HG03520 (cell line): ENCODE measurements around the gene KRTAP10-6.
"Not testable (repeated sequence)": the region's sequence is repeated elsewhere in the genome, so short reads cannot be mapped to it uniquely, and the experiment has no call there.

Experiments
- ATAC-seq: cut with Tn5 transposase; IDR thresholded peaks from one replicate; pipeline ENCODE4 v1.9.1; 2021; ENCODE audit warnings: mild to moderate bottlenecking, moderate library complexity; ENCODE audit not compliant: unreplicated experiment

The KRTAP10-6 gene, protein sequence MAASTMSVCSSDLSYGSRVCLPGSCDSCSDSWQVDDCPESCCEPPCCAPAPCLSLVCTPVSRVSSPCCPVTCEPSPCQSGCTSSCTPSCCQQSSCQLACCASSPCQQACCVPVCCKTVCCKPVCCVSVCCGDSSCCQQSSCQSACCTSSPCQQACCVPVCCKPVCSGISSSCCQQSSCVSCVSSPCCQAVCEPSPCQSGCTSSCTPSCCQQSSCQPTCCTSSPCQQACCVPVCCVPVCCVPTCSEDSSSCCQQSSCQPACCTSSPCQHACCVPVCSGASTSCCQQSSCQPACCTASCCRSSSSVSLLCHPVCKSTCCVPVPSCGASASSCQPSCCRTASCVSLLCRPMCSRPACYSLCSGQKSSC

DNA sequence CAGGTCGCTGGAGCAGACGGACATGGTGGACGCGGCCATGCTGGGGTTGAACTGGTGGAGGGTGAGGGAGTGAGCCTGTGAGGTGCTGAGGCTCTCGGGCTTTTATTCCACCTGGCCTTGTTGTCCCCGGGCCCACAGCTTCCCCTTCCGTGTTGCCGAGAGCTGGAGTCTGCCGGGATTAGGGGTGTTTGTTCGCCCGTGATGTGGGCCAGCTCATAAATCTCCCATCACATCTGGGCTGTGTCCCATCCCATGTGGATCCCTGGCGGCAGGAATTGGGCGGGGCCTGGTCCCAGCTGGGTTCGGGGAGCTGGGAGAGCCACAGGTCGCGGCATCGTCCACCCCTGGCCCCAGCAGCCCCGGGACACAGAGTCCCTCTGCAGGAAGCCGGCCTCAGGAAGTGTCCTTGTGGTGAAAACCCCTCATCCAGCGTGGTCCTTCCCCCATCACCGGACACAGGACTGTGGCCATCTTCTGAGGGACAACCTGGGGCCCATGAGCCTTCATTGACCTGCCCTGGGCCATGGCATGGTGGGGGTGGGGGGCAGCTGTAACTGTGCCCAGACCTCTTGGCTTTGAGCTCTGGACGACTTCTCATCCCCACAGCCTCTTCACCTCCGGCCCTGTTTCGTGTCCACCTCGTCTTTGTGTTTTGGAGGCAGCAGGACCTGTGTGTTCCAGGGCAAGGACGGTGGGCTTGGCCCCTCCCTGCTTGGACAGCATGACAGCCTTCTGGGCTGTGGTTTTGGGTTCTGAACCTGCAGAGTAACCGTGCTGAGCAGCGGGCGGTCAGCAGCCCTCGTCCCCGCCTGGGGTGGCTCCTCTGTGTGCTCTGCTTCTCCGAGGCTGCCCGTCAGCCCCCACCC is at the start of gene KRTAP10-6:
TSS of gene KRTAP10-6 (minus strand) at position 60 of the 866 bp plus-strand sequence. CDS start at position 39, 21 bp downstream.
- ATAC-seq: no peak

DNA sequence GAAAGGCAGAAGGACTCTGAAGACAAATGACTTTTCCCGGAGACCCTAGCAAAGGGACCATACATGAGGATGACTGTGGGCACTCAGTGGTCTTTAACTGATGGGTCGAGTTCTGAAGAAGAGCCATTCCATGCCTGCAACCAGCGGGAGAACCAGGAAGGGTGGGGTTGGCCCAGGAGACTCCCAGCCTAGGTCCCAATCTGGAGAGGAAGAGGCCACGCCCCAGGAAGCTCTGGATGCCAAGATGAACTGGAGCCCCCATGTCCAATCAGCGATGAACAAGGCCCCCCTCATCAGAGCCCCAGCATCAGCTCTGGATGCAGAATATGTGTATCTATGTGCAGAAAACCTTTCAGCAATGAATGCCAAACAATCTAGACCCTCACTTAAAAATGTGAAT is 48.5 kb upstream of the KRTAP10-6 start:
- ATAC-seq: no peak

DNA sequence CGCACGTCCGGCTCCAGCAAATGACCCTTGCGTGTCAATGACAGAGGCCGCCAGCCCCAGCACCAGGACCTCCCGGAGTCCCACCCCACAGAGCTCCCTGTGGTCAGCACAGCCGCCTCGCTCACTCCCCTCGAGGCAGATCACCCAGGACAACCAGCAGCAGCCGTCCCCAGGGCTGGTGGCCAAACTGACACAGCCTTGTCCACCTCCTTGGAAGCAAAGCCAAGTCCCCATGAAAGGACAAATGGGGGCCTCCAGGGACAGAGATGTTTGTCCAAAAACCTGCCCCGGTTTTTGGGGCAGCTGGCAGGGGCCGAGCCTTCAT is 47.0 kb upstream of the KRTAP10-6 start:
- ATAC-seq: no peak

DNA sequence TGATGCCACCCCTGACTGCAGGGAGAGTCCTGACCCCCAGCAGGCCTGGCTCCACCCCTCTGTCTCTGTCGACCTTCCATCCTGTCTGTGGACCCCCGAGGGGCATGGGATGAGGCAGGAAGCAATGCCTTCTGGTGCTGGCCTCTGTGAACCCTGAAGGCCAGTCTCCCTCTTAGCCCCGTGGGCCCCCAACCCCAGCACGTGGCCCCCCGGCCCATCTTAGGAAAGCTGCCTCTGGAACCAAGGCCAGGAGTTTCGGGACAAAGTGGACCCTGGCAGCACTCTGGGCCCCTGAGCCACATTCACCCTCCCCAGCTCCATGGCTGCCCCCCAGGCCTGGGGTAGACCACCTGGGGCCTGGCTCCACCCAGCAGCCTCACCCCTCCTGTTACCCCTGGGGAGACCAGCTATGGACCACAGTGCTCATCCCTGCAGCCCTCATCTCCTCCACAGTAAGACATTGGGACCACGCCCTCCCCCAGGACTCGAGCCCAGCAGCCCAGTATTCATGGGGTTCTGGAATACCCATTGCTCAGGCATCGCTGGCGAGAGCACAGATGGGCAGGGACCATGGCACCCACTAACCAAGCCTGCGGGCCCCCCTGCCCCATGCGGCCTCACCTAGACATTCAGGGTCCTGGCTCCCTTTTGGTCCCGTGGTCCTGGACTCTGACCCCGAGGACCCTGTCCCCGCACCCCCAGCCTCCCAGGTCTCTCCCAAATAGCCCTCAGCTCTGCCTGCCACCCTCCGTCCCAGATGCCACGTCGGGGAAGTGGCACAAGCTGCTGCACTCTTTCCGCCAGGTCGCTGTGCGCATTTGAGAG is 46.4 kb upstream of the KRTAP10-6 start:
- ATAC-seq: not testable (repeated sequence)

DNA sequence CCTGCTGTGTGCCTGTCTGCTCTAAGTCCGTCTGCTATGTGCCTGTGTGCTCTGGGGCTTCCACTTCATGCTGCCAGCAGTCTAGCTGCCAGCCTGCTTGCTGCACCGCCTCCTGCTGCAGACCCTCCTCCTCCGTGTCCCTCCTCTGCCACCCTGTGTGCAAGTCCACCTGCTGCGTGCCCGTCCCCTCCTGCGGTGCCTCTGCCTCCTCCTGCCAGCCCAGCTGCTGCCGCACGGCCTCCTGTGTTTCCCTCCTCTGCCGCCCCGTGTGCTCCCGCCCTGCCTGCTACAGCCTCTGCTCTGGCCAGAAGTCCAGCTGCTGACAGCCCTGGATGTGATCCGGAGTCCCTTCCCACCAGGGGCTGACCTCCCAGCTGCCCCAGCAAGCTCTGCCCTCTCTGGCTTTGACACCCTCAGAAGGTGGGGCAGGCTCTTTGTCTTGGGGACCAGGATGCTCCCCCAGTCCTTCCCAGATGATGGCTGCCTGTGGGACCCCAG is 45.6 kb upstream of the KRTAP10-6 start:
- ATAC-seq: not testable (repeated sequence)

DNA sequence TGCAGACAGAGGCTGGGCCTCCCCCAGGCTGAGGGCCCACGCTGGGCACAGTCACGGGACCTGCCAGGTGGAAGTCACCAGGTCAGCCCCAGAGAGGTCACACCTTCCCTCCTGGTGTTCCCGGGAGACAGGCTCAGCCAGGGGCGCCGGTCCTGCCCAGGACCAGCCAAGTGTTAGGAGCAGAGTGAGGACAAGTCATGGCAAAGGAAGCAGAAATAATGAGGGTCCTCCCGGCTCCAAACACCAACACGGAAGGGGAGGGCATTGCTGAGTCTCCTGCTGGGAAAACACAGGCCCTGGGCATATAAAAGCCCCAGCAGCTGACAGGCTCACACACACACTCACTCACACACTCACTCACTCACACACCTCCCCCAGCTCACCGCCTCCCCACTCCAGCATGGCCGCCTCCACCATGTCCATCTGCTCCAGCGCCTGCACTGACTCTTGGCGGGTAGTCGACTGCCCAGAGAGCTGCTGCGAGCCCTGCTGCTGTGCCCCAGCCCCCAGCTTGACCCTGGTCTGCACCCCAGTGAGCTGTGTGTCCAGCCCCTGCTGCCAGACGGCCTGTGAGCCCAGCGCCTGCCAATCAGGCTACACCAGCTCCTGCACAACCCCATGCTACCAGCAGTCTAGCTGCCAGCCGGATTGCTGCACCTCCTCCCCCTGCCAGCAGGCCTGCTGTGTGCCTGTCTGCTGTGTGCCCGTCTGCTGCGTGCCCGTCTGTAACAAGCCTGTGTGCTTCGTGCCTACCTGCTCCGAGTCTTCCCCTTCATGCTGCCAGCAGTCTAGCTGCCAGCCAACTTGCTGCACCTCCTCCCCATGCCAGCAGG is 44.9 kb upstream of the KRTAP10-6 start, which contains the start of gene KRTAP10-10:
TSS of gene KRTAP10-10 (plus strand) at position 339 of the 833 bp plus-strand sequence. CDS start at position 401, 62 bp downstream.
- ATAC-seq: no peak

DNA sequence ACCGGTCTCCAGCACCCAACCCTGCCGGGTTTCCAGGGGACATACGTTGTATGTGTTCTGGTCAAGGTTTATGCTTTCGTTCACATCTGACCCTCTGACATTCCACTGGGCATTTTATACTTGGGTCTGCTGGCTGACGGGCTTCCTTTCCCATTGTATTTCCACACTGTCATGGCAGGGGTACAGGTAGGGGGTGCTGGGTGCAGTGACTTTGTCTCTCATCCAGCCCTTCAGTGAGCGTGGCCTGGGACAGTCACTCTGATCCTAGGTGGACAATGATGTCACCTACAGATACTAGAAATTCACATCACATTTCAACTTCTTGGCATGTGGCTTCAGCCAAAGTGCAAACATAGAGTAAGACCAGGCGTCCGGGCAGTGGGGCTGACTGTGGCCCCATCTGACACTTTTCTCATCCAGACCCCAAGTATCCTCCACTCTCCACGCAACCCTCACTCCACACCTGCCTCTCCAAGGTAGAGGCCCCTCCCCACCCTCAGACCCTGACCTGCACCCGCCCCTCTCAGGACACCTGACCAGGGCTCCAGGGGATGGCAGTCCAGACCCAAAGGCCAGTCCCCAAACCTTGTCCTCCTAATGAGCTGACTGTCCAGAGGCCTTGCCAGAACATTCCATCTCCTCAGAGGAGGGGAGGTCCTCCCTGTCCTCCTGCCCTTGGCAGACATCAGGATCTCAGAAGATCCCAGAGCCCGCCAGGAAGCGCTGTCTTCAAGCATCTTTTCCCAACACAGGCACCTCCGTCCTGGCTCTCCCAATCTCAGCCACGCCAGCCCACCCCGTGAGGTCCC is 44.1 kb upstream of the KRTAP10-6 start:
- no peak for ATAC-seq

DNA sequence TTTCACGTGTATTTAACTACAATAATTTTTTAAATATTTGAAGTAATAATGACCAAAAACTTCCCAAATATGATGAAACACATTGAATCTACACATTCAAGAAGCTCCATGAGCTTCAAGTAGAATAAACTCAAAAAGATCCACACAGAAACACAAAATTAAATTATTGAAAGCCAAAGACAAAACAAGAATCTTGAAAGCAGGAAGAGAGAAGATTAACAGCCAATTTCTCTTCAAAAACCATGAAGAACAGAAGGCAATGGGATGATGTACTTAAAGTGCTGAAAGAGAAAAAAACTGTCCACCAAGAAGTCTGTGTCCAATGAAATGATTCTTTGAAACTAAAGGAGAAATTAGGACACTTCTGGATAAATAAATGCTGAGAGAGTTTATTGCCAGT is 39.8 kb upstream of the KRTAP10-6 start:
- no peak for ATAC-seq

DNA sequence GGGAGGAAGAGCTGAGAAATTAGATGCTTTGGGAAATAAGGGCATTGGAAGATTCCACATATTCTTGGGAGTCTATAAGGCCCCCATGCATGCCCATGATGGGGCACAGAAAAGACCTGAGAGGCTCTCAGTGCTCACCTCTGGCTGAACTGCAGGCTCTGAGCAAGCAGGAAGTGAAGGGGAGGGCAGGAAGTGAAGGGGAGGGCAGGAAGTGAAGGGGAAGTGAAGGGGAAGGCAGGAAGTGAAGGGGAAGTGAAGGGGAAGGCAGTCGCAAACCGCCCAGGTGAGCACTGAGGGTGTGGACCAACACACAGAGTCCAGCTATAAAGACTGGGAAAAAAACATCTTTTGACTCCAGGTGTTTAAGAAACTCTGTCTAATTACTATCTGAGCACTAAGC is 38.1 kb upstream of the KRTAP10-6 start:
- no peak for ATAC-seq

DNA sequence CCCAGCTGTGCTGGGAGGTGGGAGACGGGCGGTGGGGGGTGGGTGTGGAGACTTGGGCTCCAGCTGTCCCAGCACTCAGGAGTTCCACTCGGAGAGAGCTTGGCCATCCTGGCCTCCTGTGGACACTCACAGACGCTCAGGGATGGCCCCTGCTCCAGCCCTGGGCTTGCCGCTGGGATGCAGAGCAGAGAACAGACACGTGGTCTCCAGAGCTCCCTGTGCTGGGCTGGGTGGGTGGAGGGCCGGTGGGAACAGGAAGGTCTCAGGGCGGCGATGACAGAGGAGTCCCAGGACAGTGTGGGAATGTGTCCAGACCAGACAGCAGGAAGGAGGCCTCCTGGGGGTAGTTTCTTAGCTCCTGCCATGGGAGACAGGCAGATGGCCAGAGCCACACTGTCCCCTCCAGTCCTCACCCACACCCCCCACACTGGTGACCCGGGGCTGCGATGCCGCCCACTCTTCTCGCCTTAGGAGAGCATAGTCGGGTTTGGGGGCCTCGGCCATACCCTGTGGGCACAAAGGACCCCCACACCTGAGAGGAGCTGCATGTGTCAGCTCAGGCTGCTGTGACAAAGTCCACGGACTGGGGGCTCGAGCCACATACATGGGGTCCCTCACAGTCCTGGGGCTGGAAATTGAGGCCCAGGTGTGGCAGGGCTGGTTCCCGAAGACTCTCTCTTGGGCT is 36.5 kb upstream of the KRTAP10-6 start:
- no peak for ATAC-seq

DNA sequence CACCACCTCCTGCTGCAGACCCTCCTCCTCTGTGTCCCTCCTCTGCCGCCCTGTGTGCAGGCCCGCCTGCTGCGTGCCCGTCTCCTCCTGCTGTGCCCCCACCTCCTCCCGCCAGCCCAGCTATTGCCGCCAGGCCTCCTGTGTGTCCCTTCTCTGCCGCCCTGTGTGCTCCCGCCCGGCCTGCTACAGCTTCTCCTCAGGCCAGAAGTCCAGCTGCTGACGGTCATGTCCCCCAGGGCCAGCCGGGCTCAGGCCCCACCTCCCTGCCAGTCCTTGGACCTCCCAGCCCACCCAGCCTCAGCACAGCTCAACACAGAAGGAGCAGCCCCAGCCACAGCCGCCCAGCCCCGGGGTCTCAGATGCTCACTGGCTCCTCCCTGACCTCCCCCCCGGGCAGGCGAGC is 35.5 kb upstream of the KRTAP10-6 start:
- not testable (repeated sequence) for ATAC-seq

DNA sequence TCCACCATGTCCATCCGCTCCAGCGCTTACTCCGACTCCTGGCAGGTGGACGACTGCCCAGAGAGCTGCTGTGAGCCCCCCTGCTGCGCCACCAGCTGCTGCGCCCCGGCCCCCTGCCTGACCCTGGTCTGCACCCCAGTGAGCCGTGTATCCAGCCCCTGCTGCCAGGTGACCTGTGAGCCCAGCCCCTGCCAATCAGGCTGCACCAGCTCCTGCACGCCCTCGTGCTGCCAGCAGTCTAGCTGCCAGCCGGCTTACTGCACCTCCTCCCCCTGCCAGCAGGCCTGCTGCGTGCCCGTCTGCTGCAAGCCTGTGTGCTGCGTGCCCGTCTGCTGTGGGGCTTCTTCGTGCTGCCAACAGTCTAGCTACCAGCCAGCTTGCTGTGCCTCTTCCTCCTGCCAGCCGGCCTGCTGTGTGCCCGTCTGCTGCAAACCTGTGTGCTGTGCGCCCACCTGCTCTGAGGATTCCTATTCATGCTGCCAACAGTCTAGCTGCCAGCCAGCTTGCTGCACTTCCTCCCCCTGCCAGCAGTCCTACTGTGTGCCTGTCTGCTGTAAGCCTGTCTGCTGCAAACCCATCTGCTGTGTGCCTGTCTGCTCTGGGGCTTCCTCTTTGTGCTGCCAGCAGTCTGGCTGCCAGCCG is 35.0 kb upstream of the KRTAP10-6 start:
- not testable (repeated sequence) for ATAC-seq

DNA sequence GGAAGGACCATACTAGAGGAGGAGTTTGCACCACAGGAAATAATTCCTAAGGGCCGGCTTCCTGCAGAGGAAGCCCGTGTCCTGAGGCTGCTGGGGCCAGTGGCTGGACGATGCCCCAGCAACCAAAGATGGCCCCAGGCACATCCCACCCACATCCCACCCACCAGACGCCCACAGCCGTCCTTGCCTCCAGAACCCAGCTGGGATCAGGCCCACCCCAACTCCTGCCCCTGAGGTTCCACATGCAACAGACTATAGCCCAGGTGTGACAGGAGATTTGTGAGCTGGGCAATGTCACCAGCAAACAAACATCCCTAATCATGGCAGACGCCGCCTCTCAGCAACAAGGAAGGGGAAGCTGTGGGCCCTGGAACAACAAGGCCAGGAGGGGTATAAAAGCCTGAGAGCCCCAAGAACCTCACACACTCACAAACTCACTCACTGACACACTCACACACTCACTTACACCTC is 34.4 kb upstream of the KRTAP10-6 start, which contains the start of gene KRTAP10-9:
TSS of gene KRTAP10-9 (plus strand) at position 421 of the 471 bp plus-strand sequence. CDS start 79 bp downstream, outside the sequence.
- no peak for ATAC-seq

DNA sequence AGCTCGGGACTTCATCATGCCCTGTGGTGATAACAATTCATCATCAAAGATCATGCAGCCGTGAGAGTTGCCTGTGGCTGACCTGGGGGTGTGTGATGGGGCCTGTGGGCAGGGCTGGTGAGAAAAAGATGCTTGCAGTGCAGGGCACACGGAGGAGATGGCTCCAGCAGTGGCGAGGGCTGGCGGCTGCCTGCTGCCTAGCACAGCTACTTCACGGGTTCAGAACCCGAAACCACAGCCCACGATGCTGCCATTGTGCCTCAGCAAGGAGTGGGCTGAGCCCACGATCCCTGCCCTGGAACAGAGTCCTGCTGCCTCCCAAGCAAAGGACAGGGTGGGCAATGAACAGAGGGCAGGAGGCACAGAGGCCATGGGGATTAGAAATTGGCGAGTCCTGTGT is 34.0 kb upstream of the KRTAP10-6 start:
- no peak for ATAC-seq

DNA sequence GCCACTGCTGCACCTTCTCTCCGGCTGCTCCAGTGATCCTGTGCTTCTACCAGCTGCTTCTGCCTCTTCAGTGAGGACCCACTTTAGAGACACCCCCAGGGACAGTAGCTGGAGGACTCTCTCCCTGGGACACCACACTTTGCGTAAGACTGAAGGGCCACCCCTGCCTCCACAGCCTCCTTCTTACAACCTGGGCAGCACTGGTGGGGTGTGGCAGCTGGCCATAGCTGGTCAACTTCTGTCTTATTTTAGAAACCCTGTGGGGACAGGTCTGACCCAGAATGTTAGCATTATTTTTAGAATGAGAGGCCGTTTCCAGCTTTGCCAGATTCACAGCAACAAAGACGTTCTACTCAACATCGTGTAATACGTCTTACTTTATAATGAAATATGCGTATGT is 33.5 kb upstream of the KRTAP10-6 start:
- no peak for ATAC-seq

DNA sequence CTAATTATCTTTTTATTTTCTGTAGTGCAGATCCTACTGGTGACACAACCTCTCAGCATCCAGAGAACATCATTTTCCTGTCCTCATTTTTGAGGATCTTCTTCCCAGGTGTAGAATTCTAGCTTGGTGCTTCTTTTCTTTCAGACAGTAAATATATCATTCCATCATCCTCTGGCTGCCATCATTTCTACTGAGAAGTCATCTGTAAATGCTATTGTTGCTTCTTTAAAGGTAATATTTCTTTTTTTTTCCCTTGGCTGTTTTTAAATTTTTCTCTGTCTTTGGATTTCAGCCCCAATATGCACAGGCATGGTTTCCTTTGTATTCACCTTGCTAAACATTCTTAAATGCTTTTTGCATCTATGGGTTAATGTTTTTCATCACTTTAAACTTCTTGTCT is 31.3 kb upstream of the KRTAP10-6 start:
- no peak for ATAC-seq

DNA sequence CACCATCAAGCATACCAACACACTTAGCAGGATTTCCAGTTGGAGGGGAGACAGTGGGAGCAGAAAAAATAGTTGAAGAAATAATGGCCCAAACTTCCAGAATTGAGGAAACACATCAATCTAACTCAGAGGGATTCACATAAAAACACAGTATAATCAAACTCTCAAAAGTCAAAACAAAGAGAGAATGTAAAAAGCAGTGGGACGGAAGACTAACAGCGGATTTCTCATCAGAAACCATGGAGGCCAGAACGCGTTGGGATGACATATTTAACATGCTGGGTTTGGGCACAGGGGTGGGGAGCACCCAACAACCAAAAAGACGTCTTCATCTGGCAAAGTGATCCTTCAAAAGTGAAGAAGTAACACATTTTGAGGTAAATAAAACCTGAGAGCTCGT is 27.6 kb upstream of the KRTAP10-6 start:
- ATAC-seq: no peak

DNA sequence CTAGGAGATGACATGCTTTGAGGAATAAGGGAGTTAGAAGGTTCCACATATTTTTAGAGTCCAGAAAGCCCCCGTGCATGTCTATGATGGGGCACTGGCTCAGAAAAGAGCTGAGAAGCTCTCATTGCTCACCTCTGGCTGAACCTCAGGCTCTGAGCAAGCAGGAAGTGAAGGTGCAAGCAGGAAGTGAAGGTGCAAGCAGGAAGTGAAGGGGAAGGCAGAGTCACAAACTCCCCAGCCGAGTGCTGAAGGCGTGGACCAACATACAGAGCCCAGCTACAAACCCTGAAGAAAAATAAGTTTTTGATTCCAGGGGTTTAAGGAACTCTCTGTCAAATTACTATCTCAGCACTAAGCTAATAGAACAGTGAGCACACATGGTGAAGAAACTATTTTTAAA is 26.6 kb upstream of the KRTAP10-6 start:
- no peak for ATAC-seq
